ENCODE results near the gene RCOR1. TPM values are rescaled to one million over a fixed set of nuclear protein-coding genes. Genes with fewer than 3 reads are reported as not detected.
"Not testable (repeated sequence)": the region's sequence is repeated elsewhere in the genome, so short reads cannot be mapped to it uniquely, and the experiment has no call there.

Gene RCOR1
- total and polyA plus RNA-seq, 10 donors: 3.7 to 30.6 (median 21.1) TPM

- H3K27me3 ChIP-seq (replicated peaks in 1 of 7): no peaks in the 10 kb centered on the region
- H3K4me1 ChIP-seq: peaks cover 0 to 21% (median 13%) of the 10 kb centered on the region in 6 donors
- TF ChIP-seq CTCF (IDR thresholded peaks at IDR 0.05 in 8 of 11, conservative IDR thresholded peaks at IDR 0.05 in 3 of 11) (no peak), POLR2AphosphoS5 (IDR thresholded peaks at IDR 0.05) (no peak), POLR2A (IDR thresholded peaks at IDR 0.05) (no peak)
- no peaks in the 10 kb centered on the region for H3K9me3 ChIP-seq
- H3K4me3 ChIP-seq: peak overlapping the region in 1 of 8 donors; percentile 23
- peak overlapping the region in 2 of 8 donors; percentile 0 to 46 for H3K27ac ChIP-seq
- no peaks in the 10 kb centered on the region for H3K36me3 ChIP-seq
- DNase-seq: no peak
- 26 to 41% (median 27%) methylated on average over 8 of the region's 8 CpGs for WGBS, 5 donors
- intact Hi-C loops (cut with DNase I; ENCODE audit: low total_unique reads): no loop called here
Observed at GRCh38 chr14:102573591-102574046, 18.8 kb upstream of the RCOR1 start.

GRCh38 chr14:102574281-102575159 lies 17.9 kb upstream of the RCOR1 start:
- no peaks in the 10 kb centered on the region for H3K27me3 ChIP-seq (replicated peaks in 1 of 7)
- intact Hi-C loops (cut with DNase I; ENCODE audit: low total_unique reads): no loop called here
- 78 to 83% (median 81%) methylated on average over 20 of the region's 20 CpGs for WGBS, 5 donors
- TF ChIP-seq POLR2A (IDR thresholded peaks at IDR 0.05): no peak
- TF ChIP-seq CTCF (IDR thresholded peaks at IDR 0.05 in 8 of 11, conservative IDR thresholded peaks at IDR 0.05 in 3 of 11): no peak
- no peak for TF ChIP-seq POLR2AphosphoS5 (IDR thresholded peaks at IDR 0.05)
- no peak overlapping the region for H3K4me3 ChIP-seq
- peaks cover 0 to 23% (median 13%) of the 10 kb centered on the region in 6 donors for H3K4me1 ChIP-seq
- DNase-seq: no peak
- no peaks in the 10 kb centered on the region for H3K36me3 ChIP-seq
- no peaks in the 10 kb centered on the region for H3K9me3 ChIP-seq
- no peak overlapping the region for H3K27ac ChIP-seq

- Histone ChIP-seq H3K4me3 (no peak overlapping the region), H3K27ac (no peak overlapping the region), H3K36me3 (no peaks in the 10 kb centered on the region), H3K9me3 (no peaks in the 10 kb centered on the region), H3K27me3 (replicated peaks in 1 of 7) (no peaks in the 10 kb centered on the region), H3K4me1 (peaks cover 0 to 30% (median 13%) of the 10 kb centered on the region in 6 donors)
- 86 to 94% (median 91%) methylated on average over 15 of the region's 15 CpGs for WGBS, 5 donors
- intact Hi-C loops (cut with DNase I; ENCODE audit: low total_unique reads): no loop called here
- DNase-seq: no peak
- TF ChIP-seq CTCF (IDR thresholded peaks at IDR 0.05 in 8 of 11, conservative IDR thresholded peaks at IDR 0.05 in 3 of 11) (no peak), POLR2A (IDR thresholded peaks at IDR 0.05) (no peak), POLR2AphosphoS5 (IDR thresholded peaks at IDR 0.05) (no peak)
Observed at GRCh38 chr14:102575160-102575845, 17.1 kb upstream of the RCOR1 start.

GRCh38 chr14:102575846-102576428 lies 16.5 kb upstream of the RCOR1 start:
- 90 to 98% (median 91%) methylated on average over 8 of the region's 8 CpGs for WGBS, 5 donors
- intact Hi-C loops (cut with DNase I; ENCODE audit: low total_unique reads); H3K27me3 ChIP-seq (replicated peaks in 1 of 7): not testable (repeated sequence)

More at GRCh38 chr14:102575846-102576428, 16.5 kb upstream of the RCOR1 start:
- not testable (repeated sequence) for DNase-seq, H3K9me3 ChIP-seq, H3K27ac ChIP-seq, H3K4me3 ChIP-seq, H3K36me3 ChIP-seq
- peaks cover 0 to 30% (median 13%) of the 10 kb centered on the region in 6 donors for H3K4me1 ChIP-seq
